K562 (cell line): ENCODE results near the gene ACAP3. TPM values are rescaled to one million over a fixed set of nuclear protein-coding genes. Genes with fewer than 3 reads are reported as not detected.

Source experiments
- CBX1 ChIP-seq: sonication (generic); IDR thresholded peaks from 2 replicates; pipeline ENCODE4 v1.6.1; 2016; ENCODE audit warnings: antibody characterized with exemption, low read depth, mild to moderate bottlenecking
- KDM4B ChIP-seq, 2 experiments: fragments of 450-650 bp in 1 of 2; sonication (generic) in 1 of 2; IDR thresholded peaks; 2 replicates each; pipeline ENCODE4 v1.6.1; 2016 to 2017; ENCODE audit warnings: borderline replicate concordance in 2 of 2, antibody characterized with exemption in 1 of 2, low read depth in 1 of 2, mild to moderate bottlenecking in 1 of 2
- NCOA1 ChIP-seq: fragments of 450-650 bp; IDR thresholded peaks from 2 replicates; pipeline ENCODE4 v1.6.1; 2016; ENCODE audit warnings: low read depth
- NELFE ChIP-seq: IDR thresholded peaks from 2 replicates; pipeline ENCODE4 v1.6.1; 2011; ENCODE audit warnings: mild to moderate bottlenecking; ENCODE audit not compliant: insufficient read depth, insufficient read length
- NR2C2 ChIP-seq, 2 experiments: fragments of 200-800 bp in 1 of 2; sonication (Bioruptor generic) in 1 of 2; sonication (generic) in 1 of 2; formaldehyde crosslinking in 1 of 2; IDR thresholded peaks; 2 replicates each; pipeline versions ENCODE4 v1.6.1 to v1.8.0; 2016 to 2022; ENCODE audit warnings: mild to moderate bottlenecking in 1 of 2, missing compliant biosample characterization in 1 of 2, missing genetic modification characterization in 1 of 2, missing genetic modification reagents in 1 of 2
- RFX5 ChIP-seq: IDR thresholded peaks from 2 replicates; pipeline ENCODE4 v1.6.1; 2011; ENCODE audit warnings: low read depth, mild to moderate bottlenecking, improper control_type of control experiment, low read length
- SMARCE1 ChIP-seq: fragments of 450-650 bp; IDR thresholded peaks from 2 replicates; pipeline ENCODE4 v1.7.1; 2016; ENCODE audit warnings: mild to moderate bottlenecking
- polyA plus RNA-seq, 8 experiments: library from polyadenylated mRNA; depleted of rRNA in 4 of 8; stranded (reverse) in 5 of 8; unstranded in 3 of 8; fragments of >200 nt; fragmentation: Nextera tagmentation in 2 of 8; fragmentation: Illumina TruSeq in 1 of 8; extraction: Ambion mirVana in 2 of 8; extraction: Trizol in 1 of 8; gene quantifications; 2 replicates each; pipeline versions ENCODE4 v1.2.1 to v1.2.3, GENCODE V29; 2011 to 2014; ENCODE audit warnings: inconsistent platforms in 1 of 8, missing spikeins in 1 of 8
- total RNA-seq, 7 experiments: library from RNA; depleted of rRNA in 6 of 7; stranded (reverse); fragments of >200 nt in 6 of 7; fragmentation: Illumina TruSeq in 2 of 7; extraction: Trizol in 2 of 7; gene quantifications; 2 replicates each; pipeline versions ENCODE4 v1.2.1 to v1.2.3, GENCODE V29; 2011 to 2021; ENCODE audit warnings: low replicate concordance in 1 of 7
- TF ChIP-seq, protein P1 (sequence below): fragments of 450-650 bp; formaldehyde crosslinking; IDR thresholded peaks from 2 replicates; pipeline ENCODE4 v1.4.0; 2020; ENCODE audit warnings: mild to moderate bottlenecking, moderate library complexity
- TF ChIP-seq, protein P2 (sequence below): fragments of 450-650 bp; formaldehyde crosslinking; IDR thresholded peaks from 2 replicates; pipeline ENCODE4 v1.4.0; 2020; ENCODE audit warnings: mild to moderate bottlenecking, mixed read lengths
- TF ChIP-seq, protein P3 (sequence below): fragments of 250-450 bp; sonication (Bioruptor Pico); IDR thresholded peaks from 2 replicates; pipeline ENCODE4 v1.8.0; 2022; ENCODE audit warnings: moderate library complexity, mild to moderate bottlenecking, inconsistent platforms
- TF ChIP-seq, protein P4 (sequence below): fragments of 450-650 bp; IDR thresholded peaks from 2 replicates; pipeline ENCODE4 v1.7.1; 2018; ENCODE audit warnings: mild to moderate bottlenecking, low read depth; ENCODE audit not compliant: partially characterized antibody
- TF ChIP-seq, protein P5 (sequence below): sonication (generic); formaldehyde crosslinking; IDR thresholded peaks from 2 replicates; pipeline ENCODE4 v1.8.1; 2022; ENCODE audit warnings: missing genetic modification reagents
- TF ChIP-seq, protein P6 (sequence below), 3 experiments: fragments of 200-800 bp in 1 of 3; sonication (Bioruptor generic) in 1 of 3; sonication (generic) in 1 of 3; formaldehyde crosslinking in 1 of 3; IDR thresholded peaks; 2 replicates each; pipeline versions ENCODE4 v1.6.1 to v1.8.0; 2016 to 2022; ENCODE audit warnings: mild to moderate bottlenecking in 2 of 3, missing compliant biosample characterization in 2 of 3, missing genetic modification characterization in 2 of 3, missing genetic modification reagents in 1 of 3
- TF ChIP-seq, protein P7 (sequence below): fragments of 250-450 bp; sonication (Bioruptor Pico); IDR thresholded peaks from 2 replicates; pipeline ENCODE4 v1.5.0; 2021

Gene ACAP3
- total and polyA plus RNA-seq, 9 of the 15 experiments (the other 6 are each of a cell fraction or from before 2014, with no cell fraction given): 0.01 to 49.0 (median 12.0) TPM

DNA sequence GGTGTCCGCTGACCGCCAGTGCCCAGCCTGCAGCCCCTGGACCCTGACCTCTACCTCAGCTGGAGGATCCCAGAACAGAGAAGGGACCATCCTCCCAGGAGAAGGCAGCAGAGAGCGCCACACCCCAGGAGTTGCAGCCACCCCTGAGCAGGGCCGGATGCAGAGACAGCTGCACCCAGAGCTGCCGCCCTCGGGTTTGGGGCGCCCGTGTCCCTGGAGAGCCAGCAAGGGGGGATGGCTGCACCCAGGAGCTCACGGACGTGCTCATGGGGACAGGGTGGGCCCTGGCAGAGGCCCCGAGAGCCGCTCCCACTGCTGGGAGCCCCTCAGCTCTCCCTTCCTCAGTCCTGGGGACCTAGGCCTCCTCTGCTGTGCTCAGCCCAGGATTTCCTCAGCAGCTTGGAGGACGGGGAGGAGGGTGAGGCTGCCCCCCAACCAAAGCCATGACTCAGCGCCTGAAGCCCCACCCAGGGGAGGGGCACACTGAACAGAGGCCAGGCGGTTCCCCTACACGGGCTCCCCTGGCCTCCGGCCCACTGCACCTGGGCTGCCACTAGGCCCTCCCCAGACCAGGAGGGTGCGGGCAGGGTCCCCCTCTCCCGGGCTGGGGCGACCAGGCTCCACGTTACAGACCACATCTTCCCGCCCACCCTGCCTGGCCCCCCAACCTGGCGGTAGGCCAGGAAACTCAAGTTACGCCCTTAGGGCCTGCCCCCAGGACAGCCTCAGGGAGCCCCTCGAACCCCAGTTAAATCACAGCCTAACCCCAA lies 2.2 kb downstream of the ACAP3 start (continued):
- TF ChIP-seq, protein P1, sequence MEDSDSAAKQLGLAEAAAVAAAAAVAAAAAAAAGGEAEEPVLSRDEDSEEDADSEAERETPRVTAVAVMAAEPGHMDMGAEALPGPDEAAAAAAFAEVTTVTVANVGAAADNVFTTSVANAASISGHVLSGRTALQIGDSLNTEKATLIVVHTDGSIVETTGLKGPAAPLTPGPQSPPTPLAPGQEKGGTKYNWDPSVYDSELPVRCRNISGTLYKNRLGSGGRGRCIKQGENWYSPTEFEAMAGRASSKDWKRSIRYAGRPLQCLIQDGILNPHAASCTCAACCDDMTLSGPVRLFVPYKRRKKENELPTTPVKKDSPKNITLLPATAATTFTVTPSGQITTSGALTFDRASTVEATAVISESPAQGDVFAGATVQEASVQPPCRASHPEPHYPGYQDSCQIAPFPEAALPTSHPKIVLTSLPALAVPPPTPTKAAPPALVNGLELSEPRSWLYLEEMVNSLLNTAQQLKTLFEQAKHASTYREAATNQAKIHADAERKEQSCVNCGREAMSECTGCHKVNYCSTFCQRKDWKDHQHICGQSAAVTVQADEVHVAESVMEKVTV: no peak
- TF ChIP-seq, protein P2, sequence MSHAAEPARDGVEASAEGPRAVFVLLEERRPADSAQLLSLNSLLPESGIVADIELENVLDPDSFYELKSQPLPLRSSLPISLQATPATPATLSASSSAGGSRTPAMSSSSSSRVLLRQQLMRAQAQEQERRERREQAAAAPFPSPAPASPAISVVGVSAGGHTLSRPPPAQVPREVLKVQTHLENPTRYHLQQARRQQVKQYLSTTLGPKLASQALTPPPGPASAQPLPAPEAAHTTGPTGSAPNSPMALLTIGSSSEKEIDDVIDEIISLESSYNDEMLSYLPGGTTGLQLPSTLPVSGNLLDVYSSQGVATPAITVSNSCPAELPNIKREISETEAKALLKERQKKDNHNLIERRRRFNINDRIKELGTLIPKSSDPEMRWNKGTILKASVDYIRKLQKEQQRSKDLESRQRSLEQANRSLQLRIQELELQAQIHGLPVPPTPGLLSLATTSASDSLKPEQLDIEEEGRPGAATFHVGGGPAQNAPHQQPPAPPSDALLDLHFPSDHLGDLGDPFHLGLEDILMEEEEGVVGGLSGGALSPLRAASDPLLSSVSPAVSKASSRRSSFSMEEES (CRISPR knock-in tag): no peak
- TF ChIP-seq NR2C2 (CRISPR knock-in tag; IDR thresholded peaks at IDR 0.05) (no peak), NR2C2 (tag; IDR thresholded peaks at IDR 0.05) (no peak), NCOA1 (no peak), SMARCE1 (peak; percentile 54; the same call in 1 of the 2 replicates), RFX5 (no peak), CBX1 (no peak; the same call in 1 of the 2 replicates), NELFE (no peak), KDM4B (IDR thresholded peaks at IDR 0.05; ENCODE audit: borderline replicate concordance in 2 of 2, low read depth in 1 of 2) (no peak)
- TF ChIP-seq, protein P3, sequence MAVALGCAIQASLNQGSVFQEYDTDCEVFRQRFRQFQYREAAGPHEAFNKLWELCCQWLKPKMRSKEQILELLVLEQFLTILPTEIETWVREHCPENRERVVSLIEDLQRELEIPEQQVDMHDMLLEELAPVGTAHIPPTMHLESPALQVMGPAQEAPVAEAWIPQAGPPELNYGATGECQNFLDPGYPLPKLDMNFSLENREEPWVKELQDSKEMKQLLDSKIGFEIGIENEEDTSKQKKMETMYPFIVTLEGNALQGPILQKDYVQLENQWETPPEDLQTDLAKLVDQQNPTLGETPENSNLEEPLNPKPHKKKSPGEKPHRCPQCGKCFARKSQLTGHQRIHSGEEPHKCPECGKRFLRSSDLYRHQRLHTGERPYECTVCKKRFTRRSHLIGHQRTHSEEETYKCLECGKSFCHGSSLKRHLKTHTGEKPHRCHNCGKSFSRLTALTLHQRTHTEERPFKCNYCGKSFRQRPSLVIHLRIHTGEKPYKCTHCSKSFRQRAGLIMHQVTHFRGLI (CRISPR knock-in tag): no peak
- TF ChIP-seq, protein P4, sequence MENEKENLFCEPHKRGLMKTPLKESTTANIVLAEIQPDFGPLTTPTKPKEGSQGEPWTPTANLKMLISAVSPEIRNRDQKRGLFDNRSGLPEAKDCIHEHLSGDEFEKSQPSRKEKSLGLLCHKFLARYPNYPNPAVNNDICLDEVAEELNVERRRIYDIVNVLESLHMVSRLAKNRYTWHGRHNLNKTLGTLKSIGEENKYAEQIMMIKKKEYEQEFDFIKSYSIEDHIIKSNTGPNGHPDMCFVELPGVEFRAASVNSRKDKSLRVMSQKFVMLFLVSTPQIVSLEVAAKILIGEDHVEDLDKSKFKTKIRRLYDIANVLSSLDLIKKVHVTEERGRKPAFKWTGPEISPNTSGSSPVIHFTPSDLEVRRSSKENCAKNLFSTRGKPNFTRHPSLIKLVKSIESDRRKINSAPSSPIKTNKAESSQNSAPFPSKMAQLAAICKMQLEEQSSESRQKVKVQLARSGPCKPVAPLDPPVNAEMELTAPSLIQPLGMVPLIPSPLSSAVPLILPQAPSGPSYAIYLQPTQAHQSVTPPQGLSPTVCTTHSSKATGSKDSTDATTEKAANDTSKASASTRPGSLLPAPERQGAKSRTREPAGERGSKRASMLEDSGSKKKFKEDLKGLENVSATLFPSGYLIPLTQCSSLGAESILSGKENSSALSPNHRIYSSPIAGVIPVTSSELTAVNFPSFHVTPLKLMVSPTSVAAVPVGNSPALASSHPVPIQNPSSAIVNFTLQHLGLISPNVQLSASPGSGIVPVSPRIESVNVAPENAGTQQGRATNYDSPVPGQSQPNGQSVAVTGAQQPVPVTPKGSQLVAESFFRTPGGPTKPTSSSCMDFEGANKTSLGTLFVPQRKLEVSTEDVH: no peak
- TF ChIP-seq, protein P5, sequence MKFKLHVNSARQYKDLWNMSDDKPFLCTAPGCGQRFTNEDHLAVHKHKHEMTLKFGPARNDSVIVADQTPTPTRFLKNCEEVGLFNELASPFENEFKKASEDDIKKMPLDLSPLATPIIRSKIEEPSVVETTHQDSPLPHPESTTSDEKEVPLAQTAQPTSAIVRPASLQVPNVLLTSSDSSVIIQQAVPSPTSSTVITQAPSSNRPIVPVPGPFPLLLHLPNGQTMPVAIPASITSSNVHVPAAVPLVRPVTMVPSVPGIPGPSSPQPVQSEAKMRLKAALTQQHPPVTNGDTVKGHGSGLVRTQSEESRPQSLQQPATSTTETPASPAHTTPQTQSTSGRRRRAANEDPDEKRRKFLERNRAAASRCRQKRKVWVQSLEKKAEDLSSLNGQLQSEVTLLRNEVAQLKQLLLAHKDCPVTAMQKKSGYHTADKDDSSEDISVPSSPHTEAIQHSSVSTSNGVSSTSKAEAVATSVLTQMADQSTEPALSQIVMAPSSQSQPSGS (CRISPR knock-in tag): no peak
- TF ChIP-seq, protein P6, sequence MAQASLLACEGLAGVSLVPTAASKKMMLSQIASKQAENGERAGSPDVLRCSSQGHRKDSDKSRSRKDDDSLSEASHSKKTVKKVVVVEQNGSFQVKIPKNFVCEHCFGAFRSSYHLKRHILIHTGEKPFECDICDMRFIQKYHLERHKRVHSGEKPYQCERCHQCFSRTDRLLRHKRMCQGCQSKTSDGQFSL (CRISPR knock-in tag; IDR thresholded peaks at IDR 0.05): no peak
- TF ChIP-seq, protein P6 (tag; IDR thresholded peaks at IDR 0.05): no peak
- TF ChIP-seq, protein P7, sequence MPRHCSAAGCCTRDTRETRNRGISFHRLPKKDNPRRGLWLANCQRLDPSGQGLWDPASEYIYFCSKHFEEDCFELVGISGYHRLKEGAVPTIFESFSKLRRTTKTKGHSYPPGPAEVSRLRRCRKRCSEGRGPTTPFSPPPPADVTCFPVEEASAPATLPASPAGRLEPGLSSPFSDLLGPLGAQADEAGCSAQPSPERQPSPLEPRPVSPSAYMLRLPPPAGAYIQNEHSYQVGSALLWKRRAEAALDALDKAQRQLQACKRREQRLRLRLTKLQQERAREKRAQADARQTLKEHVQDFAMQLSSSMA (CRISPR knock-in tag): no peak
